SK-N-SH (cell line): ENCODE data around the gene TAPBP.

Source experiments
- CHD2 ChIP-seq: fragments of 150-350 bp; IDR thresholded peaks from 2 replicates; pipeline ENCODE4 v1.6.1; 2018; ENCODE audit warnings: low read length; ENCODE audit not compliant: partially characterized antibody
- CTCF ChIP-seq: fragments of 200-600 bp; sonication (generic); IDR thresholded peaks from 2 replicates; pipeline ENCODE4 v1.6.1; 2017; ENCODE audit warnings: antibody characterized with exemption, mild to moderate bottlenecking, moderate library complexity
- EZH2phosphoT487 ChIP-seq: fragments of 200-600 bp; sonication (generic); IDR thresholded peaks from 2 replicates; pipeline ENCODE4 v1.6.1; 2017; ENCODE audit warnings: low read depth, mixed run types, mild to moderate bottlenecking, antibody characterized with exemption, moderate library complexity, borderline replicate concordance
- GATA2 ChIP-seq: sonication (generic); formaldehyde crosslinking; IDR thresholded peaks from 2 replicates; pipeline ENCODE4 v1.5.0; 2020; ENCODE audit warnings: mild to moderate bottlenecking, missing genetic modification reagents
- IRF3 ChIP-seq: fragments of 150-350 bp; IDR thresholded peaks from 2 replicates; pipeline ENCODE4 v1.6.1; 2016; ENCODE audit warnings: mild to moderate bottlenecking, low read depth, low read length
- MEF2A ChIP-seq: IDR thresholded peaks from 2 replicates; pipeline ENCODE4 v1.4.0; 2012; ENCODE audit warnings: low read depth, borderline replicate concordance
- PBX3 ChIP-seq: IDR thresholded peaks from 2 replicates; pipeline ENCODE4; 2012
- POLR2AphosphoS5 ChIP-seq: IDR thresholded peaks from 2 replicates; pipeline ENCODE4 v1.6.1; 2012; ENCODE audit warnings: low read depth, low read length
- RAD21 ChIP-seq: IDR thresholded peaks from 2 replicates; pipeline ENCODE4 v1.6.1; 2012; ENCODE audit warnings: mild to moderate bottlenecking, low read length
- REST ChIP-seq: IDR thresholded peaks from 2 replicates; pipeline ENCODE4 v1.6.1; 2012; ENCODE audit warnings: mild to moderate bottlenecking, low read depth, low read length, moderate library complexity
- ZBTB33 ChIP-seq: IDR thresholded peaks from 2 replicates; pipeline ENCODE4 v1.4.0; 2012; ENCODE audit warnings: low read depth, borderline replicate concordance

GRCh38 chr6:33317419-33317668, 3.5 kb upstream of the TAPBP start:
- no peak for TF ChIP-seq CTCF
- no peak for TF ChIP-seq CHD2
- no peak for TF ChIP-seq EZH2phosphoT487
- TF ChIP-seq REST, result no peak
- no peak for TF ChIP-seq MEF2A
- TF ChIP-seq IRF3, result no peak
- TF ChIP-seq ZBTB33, result no peak
- TF ChIP-seq RAD21, result no peak
- no peak for TF ChIP-seq PBX3
- TF ChIP-seq POLR2AphosphoS5, result no peak
- no peak for TF ChIP-seq GATA2 (CRISPR knock-in tag)
